ENCODE data around the gene PISD.
"Not testable (repeated sequence)": the region's sequence is repeated elsewhere in the genome, so short reads cannot be mapped to it uniquely, and the experiment has no call there.

PISD gene

GRCh38 chr22:31602259-31602952 lies 59.6 kb downstream of the PISD start:
- Histone ChIP-seq H3K4me3 (ENCODE audit: low read length) (no peak overlapping the region), H3K36me3 (ENCODE audit: insufficient read depth, low read depth, low read length) (no peaks in the 10 kb centered on the region), H3K9ac (ENCODE audit: low read depth, low read length) (no peak overlapping the region), H3K9me3 (ENCODE audit: insufficient read depth, low read depth, low read length) (no peaks in the 10 kb centered on the region), H3K27ac (ENCODE audit: low read length) (no peak overlapping the region), H3K27me3 (ENCODE audit: insufficient read depth, low read length) (no peaks in the 10 kb centered on the region), H3K4me1 (ENCODE audit: insufficient read depth, low read length) (no peaks in the 10 kb centered on the region)

GRCh38 chr22:31595271-31595670 lies 66.7 kb downstream of the PISD start:
- no peak overlapping the region for H3K27ac ChIP-seq (ENCODE audit: low read length)
- no peaks in the 10 kb centered on the region for H3K36me3 ChIP-seq (ENCODE audit: insufficient read depth, low read depth, low read length)
- no peaks in the 10 kb centered on the region for H3K27me3 ChIP-seq (ENCODE audit: insufficient read depth, low read length)
- no peak overlapping the region for H3K4me3 ChIP-seq (ENCODE audit: low read length)
- H3K9ac ChIP-seq (ENCODE audit: low read depth, low read length), result no peak overlapping the region
- H3K4me1 ChIP-seq (ENCODE audit: insufficient read depth, low read length), result no peaks in the 10 kb centered on the region
- H3K9me3 ChIP-seq (ENCODE audit: insufficient read depth, low read depth, low read length), result no peaks in the 10 kb centered on the region

DNA sequence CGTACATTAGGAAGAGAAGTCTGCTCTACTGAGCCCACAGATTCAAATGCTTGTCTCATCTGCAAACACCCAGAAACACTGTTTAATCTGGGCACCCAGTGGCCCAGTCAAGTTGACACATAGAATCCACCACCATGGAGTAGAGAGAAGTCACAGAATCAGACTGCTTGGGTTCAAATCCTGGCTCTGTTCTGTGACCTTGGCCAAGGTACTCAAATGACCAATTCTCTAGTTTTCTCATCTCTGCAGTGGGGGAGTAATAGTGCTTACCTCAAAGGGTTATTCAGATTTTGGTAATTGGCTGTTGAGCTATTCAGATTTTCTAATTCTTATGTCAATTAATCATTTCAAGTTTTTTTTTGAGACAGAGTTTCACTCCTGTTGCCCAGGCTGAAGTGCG lies 71.9 kb downstream of the PISD start:
- not testable (repeated sequence) for H3K27me3 ChIP-seq (ENCODE audit: insufficient read depth, low read length); H3K9ac ChIP-seq (ENCODE audit: low read depth, low read length); H3K4me3 ChIP-seq (ENCODE audit: low read length); H3K27ac ChIP-seq (ENCODE audit: low read length); H3K9me3 ChIP-seq (ENCODE audit: insufficient read depth, low read depth, low read length); H3K4me1 ChIP-seq (ENCODE audit: insufficient read depth, low read length)
- peaks cover 18% of the 10 kb centered on the region; the same call in 1 of the 2 replicates for H3K36me3 ChIP-seq (ENCODE audit: insufficient read depth, low read depth, low read length)

- Histone ChIP-seq H3K27ac (ENCODE audit: low read length) (no peak overlapping the region), H3K27me3 (ENCODE audit: insufficient read depth, low read length) (no peaks in the 10 kb centered on the region), H3K36me3 (ENCODE audit: insufficient read depth, low read depth, low read length) (peaks cover 22% of the 10 kb centered on the region; the same call in 1 of the 2 replicates), H3K9ac (ENCODE audit: low read depth, low read length) (no peak overlapping the region), H3K4me1 (ENCODE audit: insufficient read depth, low read length) (no peaks in the 10 kb centered on the region), H3K9me3 (ENCODE audit: insufficient read depth, low read depth, low read length) (no peaks in the 10 kb centered on the region), H3K4me3 (ENCODE audit: low read length) (no peak overlapping the region)
These were observed 72.9 kb downstream of the PISD start for GRCh38 chr22:31588970-31589675.

DNA sequence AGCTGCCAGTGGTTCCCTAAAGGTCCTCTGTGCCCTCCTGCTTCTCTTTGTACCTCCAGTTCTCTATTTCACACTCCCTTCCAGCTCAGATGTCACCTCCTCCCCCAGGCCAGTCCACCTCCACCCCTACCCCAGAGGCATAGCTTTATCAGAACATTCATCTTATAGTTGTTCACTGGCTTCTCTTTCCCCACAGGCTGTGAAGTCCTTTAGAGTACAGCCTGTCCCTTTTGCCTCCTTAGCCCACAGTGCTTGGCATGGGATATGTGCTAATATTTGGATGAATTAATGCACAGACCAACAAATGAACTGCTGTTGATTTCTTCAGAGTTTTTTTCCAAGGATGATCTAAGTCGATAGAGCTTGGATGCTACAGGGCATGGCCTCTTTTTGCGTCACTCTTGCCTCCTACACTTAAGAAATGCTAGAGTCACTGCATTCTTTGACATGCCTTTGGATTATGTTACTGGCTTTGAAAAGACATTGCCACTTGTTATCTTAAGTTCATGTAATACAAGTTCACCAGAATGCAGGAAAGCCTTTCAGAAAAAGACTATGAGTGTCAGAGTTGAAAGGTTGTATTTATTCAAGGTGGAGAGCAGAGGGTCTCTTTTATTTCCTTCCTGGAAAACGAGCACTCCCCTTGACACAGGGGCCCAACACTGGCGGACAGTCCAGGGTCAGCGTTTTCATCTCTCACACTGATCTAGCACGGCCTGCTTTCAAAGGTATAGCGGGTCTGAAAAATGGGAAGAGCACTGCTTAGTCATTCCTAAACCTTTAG lies 75.7 kb downstream of the PISD start:
- H3K9ac ChIP-seq (ENCODE audit: low read depth, low read length), result no peak overlapping the region
- H3K4me1 ChIP-seq (ENCODE audit: insufficient read depth, low read length), result no peaks in the 10 kb centered on the region
- H3K27me3 ChIP-seq (ENCODE audit: insufficient read depth, low read length), result no peaks in the 10 kb centered on the region
- no peak overlapping the region for H3K27ac ChIP-seq (ENCODE audit: low read length)
- H3K9me3 ChIP-seq (ENCODE audit: insufficient read depth, low read depth, low read length), result no peaks in the 10 kb centered on the region
- H3K4me3 ChIP-seq (ENCODE audit: low read length), result no peak overlapping the region
- H3K36me3 ChIP-seq (ENCODE audit: insufficient read depth, low read depth, low read length), result peaks cover 22% of the 10 kb centered on the region; the same call in 1 of the 2 replicates

- Histone ChIP-seq H3K36me3 (ENCODE audit: insufficient read depth, low read depth, low read length) (peaks cover 22% of the 10 kb centered on the region; the same call in 1 of the 2 replicates), H3K27ac (ENCODE audit: low read length) (no peak overlapping the region), H3K9ac (ENCODE audit: low read depth, low read length) (no peak overlapping the region), H3K27me3 (ENCODE audit: insufficient read depth, low read length) (no peaks in the 10 kb centered on the region), H3K9me3 (ENCODE audit: insufficient read depth, low read depth, low read length) (no peaks in the 10 kb centered on the region), H3K4me3 (ENCODE audit: low read length) (no peak overlapping the region), H3K4me1 (ENCODE audit: insufficient read depth, low read length) (no peaks in the 10 kb centered on the region)
These were observed 76.7 kb downstream of the PISD start for GRCh38 chr22:31585161-31585859.

DNA sequence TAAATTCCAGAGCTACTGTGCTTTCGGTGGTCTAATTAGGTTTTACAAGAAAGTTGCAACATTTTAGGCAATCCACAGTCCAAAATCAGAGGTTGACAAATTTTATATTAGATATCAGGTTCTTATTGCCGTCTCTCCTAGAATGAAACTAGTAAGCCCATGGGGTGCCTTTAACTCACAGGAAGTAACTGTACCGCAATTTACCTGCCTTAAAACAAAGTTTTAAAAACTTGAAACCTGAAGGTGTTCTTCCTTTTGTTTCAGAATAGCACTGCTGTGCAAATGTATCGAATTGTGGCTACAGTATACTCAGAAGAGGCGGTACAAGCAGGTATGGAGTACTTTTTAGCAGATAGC lies 77.2 kb downstream of the PISD start:
- no peaks in the 10 kb centered on the region for H3K27me3 ChIP-seq (ENCODE audit: insufficient read depth, low read length)
- H3K36me3 ChIP-seq (ENCODE audit: insufficient read depth, low read depth, low read length), result peaks cover 22% of the 10 kb centered on the region; the same call in 1 of the 2 replicates
- no peaks in the 10 kb centered on the region for H3K4me1 ChIP-seq (ENCODE audit: insufficient read depth, low read length)
- no peaks in the 10 kb centered on the region for H3K9me3 ChIP-seq (ENCODE audit: insufficient read depth, low read depth, low read length)
- no peak overlapping the region for H3K4me3 ChIP-seq (ENCODE audit: low read length)
- H3K27ac ChIP-seq (ENCODE audit: low read length), result no peak overlapping the region
- H3K9ac ChIP-seq (ENCODE audit: low read depth, low read length), result no peak overlapping the region

GRCh38 chr22:31583861-31584485 lies 78.0 kb downstream of the PISD start:
- Histone ChIP-seq H3K9me3 (ENCODE audit: insufficient read depth, low read depth, low read length) (no peaks in the 10 kb centered on the region), H3K27me3 (ENCODE audit: insufficient read depth, low read length) (no peaks in the 10 kb centered on the region), H3K9ac (ENCODE audit: low read depth, low read length) (no peak overlapping the region), H3K36me3 (ENCODE audit: insufficient read depth, low read depth, low read length) (peaks cover 22% of the 10 kb centered on the region; the same call in 1 of the 2 replicates), H3K4me3 (ENCODE audit: low read length) (no peak overlapping the region), H3K4me1 (ENCODE audit: insufficient read depth, low read length) (no peaks in the 10 kb centered on the region), H3K27ac (ENCODE audit: low read length) (no peak overlapping the region)

DNA sequence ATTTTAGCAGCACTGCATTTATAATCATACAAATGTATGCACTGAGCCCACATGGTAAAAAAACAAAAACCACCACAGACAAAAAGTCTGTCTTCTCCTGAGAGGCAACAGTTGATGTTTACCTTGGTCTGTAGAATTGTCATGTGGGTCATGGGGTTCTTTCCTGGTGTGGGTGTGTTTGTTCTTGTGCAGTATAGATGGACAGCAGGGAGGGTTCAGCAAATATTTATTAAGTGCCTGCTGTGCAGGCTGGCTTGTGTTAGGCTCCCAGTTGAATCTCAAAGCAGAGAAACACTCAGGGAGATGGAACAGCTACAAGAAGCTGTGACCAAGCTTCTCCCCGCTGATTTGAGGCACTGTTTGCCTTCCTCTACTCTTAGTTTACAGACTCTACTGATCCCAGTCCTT lies 82.2 kb downstream of the PISD start:
- H3K9me3 ChIP-seq (ENCODE audit: insufficient read depth, low read depth, low read length), result no peaks in the 10 kb centered on the region
- H3K27ac ChIP-seq (ENCODE audit: low read length), result no peak overlapping the region
- no peaks in the 10 kb centered on the region for H3K4me1 ChIP-seq (ENCODE audit: insufficient read depth, low read length)
- H3K4me3 ChIP-seq (ENCODE audit: low read length), result no peak overlapping the region
- H3K9ac ChIP-seq (ENCODE audit: low read depth, low read length), result no peak overlapping the region
- peaks cover 7% of the 10 kb centered on the region; the same call in 1 of the 2 replicates for H3K36me3 ChIP-seq (ENCODE audit: insufficient read depth, low read depth, low read length)
- H3K27me3 ChIP-seq (ENCODE audit: insufficient read depth, low read length), result no peaks in the 10 kb centered on the region

GRCh38 chr22:31578171-31578570 lies 83.8 kb downstream of the PISD start:
- Histone ChIP-seq H3K4me1 (ENCODE audit: insufficient read depth, low read length) (no peaks in the 10 kb centered on the region), H3K27ac (ENCODE audit: low read length) (no peak overlapping the region), H3K9me3 (ENCODE audit: insufficient read depth, low read depth, low read length) (no peaks in the 10 kb centered on the region), H3K36me3 (ENCODE audit: insufficient read depth, low read depth, low read length) (peaks cover 7% of the 10 kb centered on the region; the same call in 1 of the 2 replicates), H3K27me3 (ENCODE audit: insufficient read depth, low read length) (no peaks in the 10 kb centered on the region), H3K9ac (ENCODE audit: low read depth, low read length) (no peak overlapping the region), H3K4me3 (ENCODE audit: low read length) (no peak overlapping the region)

GRCh38 chr22:31577711-31578110 lies 84.3 kb downstream of the PISD start:
- Histone ChIP-seq H3K9ac (ENCODE audit: low read depth, low read length) (no peak overlapping the region), H3K36me3 (ENCODE audit: insufficient read depth, low read depth, low read length) (peaks cover 7% of the 10 kb centered on the region; the same call in 1 of the 2 replicates), H3K4me3 (ENCODE audit: low read length) (no peak overlapping the region), H3K27me3 (ENCODE audit: insufficient read depth, low read length) (no peaks in the 10 kb centered on the region), H3K27ac (ENCODE audit: low read length) (no peak overlapping the region), H3K4me1 (ENCODE audit: insufficient read depth, low read length) (no peaks in the 10 kb centered on the region), H3K9me3 (ENCODE audit: insufficient read depth, low read depth, low read length) (no peaks in the 10 kb centered on the region)
